Measurements from ENCODE around the gene UNK. TPM values are rescaled to one million over a fixed set of nuclear protein-coding genes. Genes with fewer than 3 reads are reported as not detected.
"Not testable (repeated sequence)": the region's sequence is repeated elsewhere in the genome, so short reads cannot be mapped to it uniquely, and the experiment has no call there.

UNK gene
- total RNA-seq, 2 donors from 2014 or later: 20.7 to 22.6 TPM

- no peak for DNase-seq
- peak overlapping the region; percentile 26 for H3K27ac Mint-ChIP-seq
- H3K36me3 Mint-ChIP-seq (ENCODE audit: insufficient read depth in 2 of 2): peaks cover 0 to 3% of the 10 kb centered on the region in 2 donors
- peaks cover 14% of the 10 kb centered on the region for H3K4me1 Mint-ChIP-seq (ENCODE audit: low read depth)
- no peak for ATAC-seq (replicated peaks in 1 of 2)
- H3K27me3 Mint-ChIP-seq (ENCODE audit: low read depth): no peaks in the 10 kb centered on the region
- no peaks in the 10 kb centered on the region for H3K9me3 Mint-ChIP-seq
- no peak overlapping the region for H3K4me3 Mint-ChIP-seq
These were observed 23.9 kb downstream of the UNK start for GRCh38 chr17:75808549-75808904.

GRCh38 chr17:75808905-75809621, 24.5 kb downstream of the UNK start:
- Mint-ChIP-seq H3K4me3 (no peak overlapping the region), H3K27ac (peak overlapping the region; percentile 26), H3K9me3 (no peaks in the 10 kb centered on the region), H3K4me1 (ENCODE audit: low read depth) (peaks cover 8% of the 10 kb centered on the region), H3K36me3 (ENCODE audit: insufficient read depth in 2 of 2) (peaks cover 0 to 3% of the 10 kb centered on the region in 2 donors), H3K27me3 (ENCODE audit: low read depth) (no peaks in the 10 kb centered on the region)
- DNase-seq: no peak
- ATAC-seq (replicated peaks in 1 of 2): peak in 1 of 2 donors; percentile 44

DNA sequence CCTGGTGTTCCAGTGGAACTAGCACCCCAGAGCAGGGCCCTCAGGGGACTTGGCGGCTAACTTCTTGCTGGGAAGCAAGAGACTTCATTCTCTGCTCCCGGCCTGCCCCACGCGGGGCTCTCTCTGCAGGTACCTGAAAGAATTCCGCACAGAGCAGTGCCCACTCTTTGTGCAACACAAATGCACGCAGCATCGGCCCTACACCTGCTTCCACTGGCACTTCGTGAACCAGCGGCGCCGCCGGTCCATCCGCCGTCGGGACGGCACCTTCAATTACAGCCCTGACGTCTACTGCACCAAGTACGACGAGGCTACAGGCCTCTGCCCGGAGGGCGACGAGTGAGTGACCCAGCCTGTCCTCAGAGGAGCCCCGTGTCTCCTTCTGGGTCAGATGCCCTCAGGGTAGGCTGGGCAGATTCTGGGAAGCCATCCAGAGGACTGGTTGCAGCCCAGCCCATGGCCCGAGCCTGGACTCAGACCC, 25.1 kb downstream of the UNK start:
- DNase-seq (no peak), ATAC-seq (replicated peaks in 1 of 2) (no peak)
- no peak overlapping the region for H3K4me3 Mint-ChIP-seq
- peaks cover 7% of the 10 kb centered on the region for H3K4me1 Mint-ChIP-seq (ENCODE audit: low read depth)
- peaks cover 0 to 3% of the 10 kb centered on the region in 2 donors for H3K36me3 Mint-ChIP-seq (ENCODE audit: insufficient read depth in 2 of 2)
- no peaks in the 10 kb centered on the region for H3K9me3 Mint-ChIP-seq
- H3K27ac Mint-ChIP-seq: no peak overlapping the region
- no peaks in the 10 kb centered on the region for H3K27me3 Mint-ChIP-seq (ENCODE audit: low read depth)

DNA sequence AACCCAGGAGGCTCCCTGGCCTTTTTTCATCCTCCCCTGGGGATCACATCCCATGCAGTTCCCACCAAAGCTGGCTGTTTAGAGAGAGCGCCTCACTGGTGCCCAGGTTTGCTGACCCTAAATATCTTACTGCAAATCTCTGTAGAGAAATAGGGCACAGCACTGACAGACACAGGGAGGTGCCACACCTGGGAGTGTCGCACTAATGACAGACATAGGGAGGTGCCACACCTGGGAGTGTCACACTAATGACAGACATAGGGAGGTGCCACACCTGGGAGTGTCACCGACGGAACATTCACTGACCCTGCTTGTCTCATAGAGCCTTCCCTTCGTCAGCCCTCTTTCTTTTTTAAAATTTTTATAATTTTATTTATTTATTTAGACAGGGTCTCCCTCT, 25.6 kb downstream of the UNK start:
- H3K27ac Mint-ChIP-seq: no peak overlapping the region
- ATAC-seq (replicated peaks in 1 of 2): no peak
- no peak overlapping the region for H3K4me3 Mint-ChIP-seq
- H3K27me3 Mint-ChIP-seq (ENCODE audit: low read depth): no peaks in the 10 kb centered on the region
- H3K9me3 Mint-ChIP-seq: no peaks in the 10 kb centered on the region
- DNase-seq: no peak
- H3K36me3 Mint-ChIP-seq (ENCODE audit: insufficient read depth in 2 of 2): peaks cover 0 to 3% of the 10 kb centered on the region in 2 donors
- peaks cover 7% of the 10 kb centered on the region for H3K4me1 Mint-ChIP-seq (ENCODE audit: low read depth)

GRCh38 chr17:75810756-75811155, 26.1 kb downstream of the UNK start:
- not testable (repeated sequence) for H3K27me3 Mint-ChIP-seq (ENCODE audit: low read depth); H3K27ac Mint-ChIP-seq; DNase-seq; H3K4me1 Mint-ChIP-seq (ENCODE audit: low read depth); H3K36me3 Mint-ChIP-seq (ENCODE audit: insufficient read depth in 2 of 2); ATAC-seq (replicated peaks in 1 of 2); H3K4me3 Mint-ChIP-seq; H3K9me3 Mint-ChIP-seq

GRCh38 chr17:75811174-75811573, 26.6 kb downstream of the UNK start:
- Mint-ChIP-seq H3K27me3 (ENCODE audit: low read depth) (no peaks in the 10 kb centered on the region), H3K36me3 (ENCODE audit: insufficient read depth in 2 of 2) (peaks cover 0 to 3% of the 10 kb centered on the region in 2 donors), H3K4me3 (no peak overlapping the region), H3K27ac (no peak overlapping the region), H3K4me1 (ENCODE audit: low read depth) (peaks cover 7% of the 10 kb centered on the region), H3K9me3 (no peaks in the 10 kb centered on the region)
- no peak for ATAC-seq (replicated peaks in 1 of 2)
- DNase-seq: no peak

DNA sequence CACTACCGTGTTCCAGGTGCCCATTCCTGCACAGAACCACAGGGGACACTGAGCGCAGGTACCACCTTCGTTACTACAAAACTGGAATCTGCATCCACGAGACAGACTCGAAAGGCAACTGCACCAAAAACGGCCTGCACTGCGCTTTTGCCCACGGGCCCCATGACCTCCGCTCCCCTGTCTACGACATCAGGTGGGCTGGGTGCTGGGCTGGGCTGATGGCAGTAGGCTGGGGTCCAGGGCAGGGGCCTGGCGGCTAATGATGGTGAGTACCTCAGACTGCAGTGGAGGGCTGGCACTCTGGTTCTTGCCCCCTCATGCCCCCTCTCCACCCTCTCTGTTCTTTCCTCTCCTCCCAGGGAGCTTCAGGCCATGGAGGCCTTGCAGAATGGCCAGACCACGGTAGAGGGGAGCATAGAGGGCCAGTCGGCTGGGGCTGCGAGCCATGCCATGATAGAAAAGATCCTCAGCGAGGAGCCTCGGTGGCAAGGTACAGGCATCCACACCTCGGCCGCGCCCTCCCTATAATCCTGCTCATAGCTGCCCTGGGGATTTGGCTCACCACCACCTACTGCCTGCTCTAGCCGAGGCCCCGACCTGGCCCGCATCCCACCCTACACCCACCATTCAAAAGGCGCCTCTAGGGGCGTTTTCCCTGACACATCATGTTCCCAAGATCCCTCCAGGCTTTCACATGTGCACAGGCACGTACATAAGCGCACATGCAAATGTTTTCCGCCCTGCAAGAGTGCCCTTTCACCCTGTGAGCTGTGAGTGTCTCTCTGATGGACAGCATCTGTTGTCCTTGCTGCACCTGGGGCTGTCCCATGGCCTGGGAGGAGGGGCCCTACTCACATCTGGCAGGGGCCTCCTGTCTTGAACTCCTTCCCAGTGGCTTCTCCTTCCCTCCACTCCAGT, 27.7 kb downstream of the UNK start:
- no peak for DNase-seq
- Mint-ChIP-seq H3K9me3 (no peaks in the 10 kb centered on the region), H3K4me1 (ENCODE audit: low read depth) (peaks cover 7% of the 10 kb centered on the region), H3K27me3 (ENCODE audit: low read depth) (no peaks in the 10 kb centered on the region), H3K4me3 (no peak overlapping the region), H3K27ac (no peak overlapping the region), H3K36me3 (ENCODE audit: insufficient read depth in 2 of 2) (peaks cover 0 to 3% of the 10 kb centered on the region in 2 donors)
- ATAC-seq (replicated peaks in 1 of 2): no peak

DNA sequence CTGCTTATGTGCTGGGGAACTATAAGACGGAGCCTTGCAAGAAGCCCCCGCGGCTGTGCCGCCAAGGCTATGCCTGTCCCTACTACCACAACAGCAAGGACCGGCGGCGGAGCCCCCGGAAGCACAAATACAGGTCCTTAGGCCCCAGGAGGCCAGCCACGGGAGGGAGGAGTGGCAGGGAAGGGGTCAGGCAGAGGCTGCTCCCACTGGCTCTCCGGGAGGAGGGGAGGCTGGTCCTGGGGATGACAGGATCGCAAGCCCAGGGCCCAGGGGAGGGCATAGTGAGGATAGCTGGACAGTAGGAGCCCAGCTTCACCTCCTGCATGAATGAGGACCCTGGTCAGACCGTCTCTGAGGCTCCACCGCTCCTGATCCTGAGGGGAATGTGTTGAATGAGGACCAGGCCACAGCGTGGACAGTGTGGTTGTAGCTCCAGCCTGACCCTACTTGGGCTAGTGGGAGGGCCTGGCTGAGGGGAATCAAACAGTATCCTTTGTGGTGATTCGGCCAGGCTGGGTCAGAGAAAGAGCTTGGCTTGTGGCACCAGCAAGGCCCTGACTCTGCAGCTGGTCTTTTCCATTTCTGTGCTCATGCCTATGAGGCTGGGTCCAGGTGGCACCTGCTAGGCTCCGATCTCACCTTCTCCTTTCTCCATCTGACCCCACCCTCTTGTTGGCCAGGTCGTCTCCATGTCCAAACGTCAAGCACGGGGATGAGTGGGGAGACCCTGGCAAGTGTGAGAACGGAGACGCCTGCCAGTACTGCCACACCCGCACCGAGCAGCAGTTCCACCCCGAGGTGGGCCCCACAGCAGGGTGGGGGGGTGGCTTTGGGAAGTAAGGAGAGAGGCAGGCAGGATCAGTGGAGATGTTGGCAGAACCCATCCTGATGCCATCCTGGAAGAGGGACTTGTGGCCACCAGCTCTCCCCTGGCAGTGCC, 28.7 kb downstream of the UNK start:
- DNase-seq (no peak), ATAC-seq (replicated peaks in 1 of 2) (no peak)
- H3K4me1 Mint-ChIP-seq (ENCODE audit: low read depth): peaks cover 6% of the 10 kb centered on the region
- peaks cover 0 to 3% of the 10 kb centered on the region in 2 donors for H3K36me3 Mint-ChIP-seq (ENCODE audit: insufficient read depth in 2 of 2)
- no peak overlapping the region for H3K4me3 Mint-ChIP-seq
- no peak overlapping the region for H3K27ac Mint-ChIP-seq
- no peaks in the 10 kb centered on the region for H3K27me3 Mint-ChIP-seq (ENCODE audit: low read depth)
- no peaks in the 10 kb centered on the region for H3K9me3 Mint-ChIP-seq

DNA sequence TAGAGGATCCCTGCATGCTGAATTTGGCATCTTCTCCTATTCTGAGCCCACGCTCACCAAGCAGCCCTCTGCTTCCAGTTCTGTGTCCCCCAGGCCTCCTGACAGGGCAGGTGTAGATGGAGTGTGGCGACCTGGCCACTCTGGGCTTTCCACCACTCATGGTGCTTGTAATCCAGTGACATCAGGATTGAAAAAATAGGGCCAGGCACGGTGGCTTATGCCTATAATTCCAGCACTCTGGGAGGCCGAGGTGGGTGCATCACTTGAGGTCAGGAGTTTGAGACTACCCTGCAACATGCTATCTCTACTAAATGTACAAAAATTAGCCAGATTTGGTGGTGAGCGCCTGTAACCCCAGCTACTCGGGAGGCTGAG, 29.4 kb downstream of the UNK start:
- no peaks in the 10 kb centered on the region for H3K27me3 Mint-ChIP-seq (ENCODE audit: low read depth)
- H3K36me3 Mint-ChIP-seq (ENCODE audit: insufficient read depth in 2 of 2): peaks cover 0 to 3% of the 10 kb centered on the region in 2 donors
- ATAC-seq (replicated peaks in 1 of 2): no peak
- H3K4me1 Mint-ChIP-seq (ENCODE audit: low read depth): no peaks in the 10 kb centered on the region
- no peak for DNase-seq
- H3K9me3 Mint-ChIP-seq: no peaks in the 10 kb centered on the region
- no peak overlapping the region for H3K27ac Mint-ChIP-seq
- H3K4me3 Mint-ChIP-seq: no peak overlapping the region

DNA sequence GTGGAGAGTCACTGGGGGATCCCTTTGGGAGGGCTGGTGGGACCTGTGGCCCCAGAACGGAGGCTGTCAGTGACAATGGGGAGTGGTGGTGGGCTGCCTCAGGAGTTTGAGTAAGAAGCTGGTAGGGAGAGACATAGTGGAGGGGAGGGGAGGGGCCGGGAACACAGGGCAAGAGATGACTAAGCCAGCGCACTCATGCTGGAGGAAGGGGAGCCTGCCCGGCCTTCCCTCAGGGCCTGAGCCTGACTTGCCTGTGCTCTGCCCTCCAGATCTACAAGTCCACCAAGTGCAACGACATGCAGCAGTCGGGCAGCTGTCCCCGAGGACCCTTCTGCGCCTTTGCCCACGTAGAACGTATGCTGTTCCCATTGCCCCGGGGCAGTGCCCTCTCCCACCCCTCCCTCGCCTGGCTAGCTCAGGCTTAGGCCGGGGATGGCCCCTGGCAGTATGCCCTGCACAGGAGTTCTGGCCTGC, 30.3 kb downstream of the UNK start:
- H3K9me3 Mint-ChIP-seq: no peaks in the 10 kb centered on the region
- peaks cover 0 to 4% of the 10 kb centered on the region in 2 donors for H3K36me3 Mint-ChIP-seq (ENCODE audit: insufficient read depth in 2 of 2)
- DNase-seq: no peak
- no peak for ATAC-seq (replicated peaks in 1 of 2)
- no peaks in the 10 kb centered on the region for H3K4me1 Mint-ChIP-seq (ENCODE audit: low read depth)
- no peak overlapping the region for H3K4me3 Mint-ChIP-seq
- no peak overlapping the region for H3K27ac Mint-ChIP-seq
- H3K27me3 Mint-ChIP-seq (ENCODE audit: low read depth): no peaks in the 10 kb centered on the region

GRCh38 chr17:75815399-75815798, 30.8 kb downstream of the UNK start:
- H3K4me3 Mint-ChIP-seq: no peak overlapping the region
- ATAC-seq (replicated peaks in 1 of 2) (no peak), DNase-seq (no peak)
- H3K9me3 Mint-ChIP-seq: no peaks in the 10 kb centered on the region
- no peaks in the 10 kb centered on the region for H3K4me1 Mint-ChIP-seq (ENCODE audit: low read depth)
- H3K36me3 Mint-ChIP-seq (ENCODE audit: insufficient read depth in 2 of 2): peaks cover 0 to 4% of the 10 kb centered on the region in 2 donors
- H3K27me3 Mint-ChIP-seq (ENCODE audit: low read depth): no peaks in the 10 kb centered on the region
- H3K27ac Mint-ChIP-seq: no peak overlapping the region

DNA sequence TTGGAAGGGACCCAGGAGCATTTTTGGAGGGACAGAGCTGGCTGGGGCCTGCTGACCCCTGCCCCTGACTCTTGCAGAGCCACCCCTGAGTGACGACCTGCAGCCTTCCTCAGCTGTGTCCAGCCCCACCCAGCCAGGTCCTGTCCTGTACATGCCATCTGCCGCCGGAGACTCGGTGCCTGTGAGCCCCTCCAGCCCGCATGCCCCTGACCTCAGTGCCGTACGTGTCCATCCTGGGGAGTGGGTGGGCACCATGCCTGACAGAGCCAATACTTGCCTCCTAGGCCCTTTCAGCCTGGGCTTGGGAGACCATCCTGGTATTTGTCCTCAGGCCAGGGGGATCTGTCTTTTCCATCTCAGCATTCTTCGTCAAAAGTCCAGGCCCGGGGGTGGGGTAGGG, 32.1 kb downstream of the UNK start:
- H3K4me3 Mint-ChIP-seq: no peak overlapping the region
- H3K9me3 Mint-ChIP-seq: no peaks in the 10 kb centered on the region
- H3K27ac Mint-ChIP-seq: no peak overlapping the region
- H3K36me3 Mint-ChIP-seq (ENCODE audit: insufficient read depth in 2 of 2): peaks cover 0 to 2% of the 10 kb centered on the region in 2 donors
- H3K4me1 Mint-ChIP-seq (ENCODE audit: low read depth): peaks cover 7% of the 10 kb centered on the region
- DNase-seq: no peak
- H3K27me3 Mint-ChIP-seq (ENCODE audit: low read depth): no peaks in the 10 kb centered on the region
- ATAC-seq (replicated peaks in 1 of 2): no peak
